Naive thymus-derived CD4-positive, alpha-beta T cell (primary cell): Measurements from ENCODE around the gene ARR3. TPM values are rescaled to one million over a fixed set of nuclear protein-coding genes. Genes with fewer than 3 reads are reported as not detected.
"Not testable (repeated sequence)": the region's sequence is repeated elsewhere in the genome, so short reads cannot be mapped to it uniquely, and the experiment has no call there.

ENCODE experiments used
- ATAC-seq: fragments of 150-1000 bp; cut with Tn5 transposase; 2 replicates; pipeline ENCODE4 v1.10.0; 2021; ENCODE audit warnings: mild to moderate bottlenecking, moderate library complexity
- CTCF ChIA-PET: fragments of 350-600 bp; sonication (Branson Sonifier 250); formaldehyde crosslinking; loops from one replicate; lab custom pipeline; 2021; ENCODE audit warnings: antibody characterized with exemption; lab: Charles Lee
- POLR2A ChIA-PET: fragments of 350-600 bp; sonication (Branson Sonifier 250); formaldehyde crosslinking; loops from one replicate; lab custom pipeline; 2021; ENCODE audit warnings: antibody characterized with exemption, inconsistent platforms; lab: Charles Lee
- DNase-seq, 9 donors: peaks; one replicate each; pipeline versions ENCODE4 v3.0.0 to v3.0.0-alpha.2; 2020 to 2022; ENCODE audit warnings: mixed read lengths in 1 of 9
- H3K27ac ChIP-seq: one replicate; pipeline ENCODE4 v1.7.0; 2013; ENCODE audit warnings: mild to moderate bottlenecking, low read depth, low read length, moderate library complexity
- H3K27me3 ChIP-seq, 2 donors: one replicate each; pipeline ENCODE4 v1.7.0; 2013; ENCODE audit warnings: low read length in 2 of 2, mild to moderate bottlenecking in 2 of 2, moderate library complexity in 2 of 2; ENCODE audit not compliant: control insufficient read depth in 2 of 2, insufficient read depth in 2 of 2
- H3K36me3 ChIP-seq, 3 experiments: 1 replicate in 2 of 3; 2 replicates in 1 of 3; pipeline ENCODE4 v1.7.0; 2013; ENCODE audit warnings: low read length in 3 of 3, mild to moderate bottlenecking in 3 of 3, moderate library complexity in 1 of 3; ENCODE audit not compliant: insufficient read depth in 3 of 3, control insufficient read depth in 2 of 3
- H3K4me1 ChIP-seq, 2 donors: one replicate each; pipeline ENCODE4 v1.7.0; 2013; ENCODE audit warnings: low read length in 2 of 2, mild to moderate bottlenecking in 2 of 2, moderate library complexity in 1 of 2; ENCODE audit not compliant: control insufficient read depth in 2 of 2, insufficient read depth in 2 of 2
- H3K4me3 ChIP-seq: 2 replicates; pipeline ENCODE4 v1.7.0; 2013; ENCODE audit warnings: mild to moderate bottlenecking, low read length
- H3K9me3 ChIP-seq, 3 experiments: 1 replicate in 2 of 3; 2 replicates in 1 of 3; pipeline ENCODE4 v1.7.0; 2013; ENCODE audit warnings: low read length in 3 of 3; ENCODE audit not compliant: control insufficient read depth in 2 of 3
- H3K27ac Mint-ChIP-seq, 9 donors: one replicate each; pipeline ENCODE4 v1.8.0; 2020 to 2022; ENCODE audit warnings: mixed read lengths in 9 of 9, mild to moderate bottlenecking in 8 of 9, moderate library complexity in 5 of 9, inconsistent platforms in 2 of 9
- H3K27me3 Mint-ChIP-seq, 5 donors: one replicate each; pipeline ENCODE4 v1.8.0; 2021 to 2022; ENCODE audit warnings: mixed read lengths in 5 of 5, mild to moderate bottlenecking in 1 of 5
- H3K36me3 Mint-ChIP-seq, 5 donors: one replicate each; pipeline ENCODE4 v1.8.0; 2020 to 2022; ENCODE audit warnings: mixed read lengths in 5 of 5, mild to moderate bottlenecking in 3 of 5, inconsistent platforms in 1 of 5
- H3K4me1 Mint-ChIP-seq, 7 donors: one replicate each; pipeline ENCODE4 v1.8.0; 2020 to 2022; ENCODE audit warnings: mixed read lengths in 7 of 7, mild to moderate bottlenecking in 3 of 7, inconsistent platforms in 1 of 7
- H3K4me3 Mint-ChIP-seq, 10 donors: one replicate each; pipeline ENCODE4 v1.8.0; 2020 to 2022; ENCODE audit warnings: mild to moderate bottlenecking in 10 of 10, mixed read lengths in 10 of 10, moderate library complexity in 6 of 10, inconsistent platforms in 2 of 10
- H3K9me3 Mint-ChIP-seq, 11 donors: one replicate each; pipeline ENCODE4 v1.8.0; 2020 to 2022; ENCODE audit warnings: mixed read lengths in 11 of 11, mild to moderate bottlenecking in 4 of 11, inconsistent platforms in 1 of 11, moderate library complexity in 1 of 11
- intact Hi-C, 2 donors: fragments of 100-400 bp; cut with micrococcal nuclease; formaldehyde crosslinking; loops; one replicate each; pipeline ENCODE4 v1.15.1; 2023
- polyA plus RNA-seq, 2 donors: library from polyadenylated mRNA; unstranded; fragments of 300-500 nt; fragmentation: Illumina TruSeq; gene quantifications; one replicate each; pipeline ENCODE4 v1.2.3, GENCODE V29; 2021
- total RNA-seq, 6 experiments: library from RNA in 5 of 6; stranded (reverse) in 5 of 6; gene quantifications; 1 replicate in 5 of 6; 2 replicates in 1 of 6; pipeline ENCODE4 v1.2.3 and lab custom pipeline; 2021 to 2026

ARR3 gene
- total and polyA plus RNA-seq, 7 experiments from 2014 or later = not detected

- DNase-seq, H3K4me3 Mint-ChIP-seq, H3K4me1 Mint-ChIP-seq, H3K9me3 ChIP-seq, H3K9me3 Mint-ChIP-seq, ATAC-seq, H3K27ac ChIP-seq, intact Hi-C loops, CTCF ChIA-PET, POLR2A ChIA-PET, H3K27me3 ChIP-seq, H3K36me3 ChIP-seq, H3K27ac Mint-ChIP-seq, H3K4me1 ChIP-seq, H3K4me3 ChIP-seq, H3K27me3 Mint-ChIP-seq, H3K36me3 Mint-ChIP-seq: not testable (repeated sequence)
These were observed 5.9 kb downstream of the ARR3 start for GRCh38 chrX:70274029-70274428.

- no peaks in the 10 kb centered on the region for H3K27me3 Mint-ChIP-seq
These were observed 10.9 kb downstream of the ARR3 start for GRCh38 chrX:70279081-70279480.

GRCh38 chrX:70280573-70280972, 12.4 kb downstream of the ARR3 start:
- H3K27ac Mint-ChIP-seq = no peak overlapping the region
- peaks cover 0 to 2% (median 0%) of the 10 kb centered on the region in 7 donors for H3K4me1 Mint-ChIP-seq
- H3K27ac ChIP-seq = no peak overlapping the region
- no peaks in the 10 kb centered on the region for H3K36me3 ChIP-seq
- H3K9me3 Mint-ChIP-seq = no peaks in the 10 kb centered on the region
- no peak overlapping the region for H3K4me3 Mint-ChIP-seq
- peaks cover 0 to 29% (median 16%) of the 10 kb centered on the region in 5 donors for H3K36me3 Mint-ChIP-seq
- ChIA-PET POLR2A (no interaction called here), CTCF (no interaction called here)
- intact Hi-C loops = no loop called here
- no peak overlapping the region for H3K4me3 ChIP-seq
- no peaks in the 10 kb centered on the region for H3K9me3 ChIP-seq
- no peak for ATAC-seq
- no peaks in the 10 kb centered on the region for H3K4me1 ChIP-seq
- H3K27me3 ChIP-seq = no peaks in the 10 kb centered on the region
- no peaks in the 10 kb centered on the region for H3K27me3 Mint-ChIP-seq
- no peak for DNase-seq

More at GRCh38 chrX:70279081-70279480, 10.9 kb downstream of the ARR3 start:
- no peak overlapping the region for H3K4me3 Mint-ChIP-seq
- ATAC-seq (no peak), DNase-seq (no peak)
- H3K9me3 ChIP-seq = no peaks in the 10 kb centered on the region
- peaks cover 0 to 25% (median 7%) of the 10 kb centered on the region in 5 donors for H3K36me3 Mint-ChIP-seq
- H3K27ac ChIP-seq = no peak overlapping the region
- intact Hi-C loops = no loop called here
- H3K4me1 ChIP-seq = no peaks in the 10 kb centered on the region
- no peaks in the 10 kb centered on the region for H3K27me3 ChIP-seq
- H3K9me3 Mint-ChIP-seq = no peaks in the 10 kb centered on the region
- POLR2A ChIA-PET = no interaction called here
- H3K4me3 ChIP-seq = no peak overlapping the region
- no peaks in the 10 kb centered on the region for H3K36me3 ChIP-seq
- CTCF ChIA-PET = no interaction called here
- H3K4me1 Mint-ChIP-seq = peaks cover 0 to 2% (median 0%) of the 10 kb centered on the region in 7 donors
- no peak overlapping the region for H3K27ac Mint-ChIP-seq

- no peaks in the 10 kb centered on the region for H3K27me3 Mint-ChIP-seq
These were observed 13.8 kb downstream of the ARR3 start, which contains the start of gene RAB41 for GRCh38 chrX:70281951-70282350. Gene RAB41, plus strand, starts transcription at chrX:70282172. Its CDS starts 46 bp downstream, at chrX:70282218.

GRCh38 chrX:70289168-70289792, 21.1 kb downstream of the ARR3 start:
- no peak for ATAC-seq
- CTCF ChIA-PET = no interaction called here
- Histone ChIP-seq H3K4me1 (peaks cover 5 to 9% of the 10 kb centered on the region in 2 donors), H3K4me3 (peak overlapping the region; percentile 89), H3K36me3 (peaks cover 0 to 10% (median 0%) of the 10 kb centered on the region in 3 experiments), H3K9me3 (no peaks in the 10 kb centered on the region), H3K27ac (peak overlapping the region; percentile 60), H3K27me3 (no peaks in the 10 kb centered on the region)
- H3K27ac Mint-ChIP-seq = peak overlapping the region; percentile 28 to 92 (median 84)
- H3K36me3 Mint-ChIP-seq = peaks cover 0 to 16% (median 6%) of the 10 kb centered on the region in 5 donors
- intact Hi-C loops = loop anchor here in 1 of 2 donors (5.0 kb wide), 1 partner anchor 93 kb away; no protein-coding TSS in a partner anchor
- POLR2A ChIA-PET = interaction anchor here (0.7 to 1.4 kb wide), 3 partner anchors 110 to 156 kb away, joined by 3 to 6 read pairs (median 4); no protein-coding TSS in a partner anchor
- no peaks in the 10 kb centered on the region for H3K27me3 Mint-ChIP-seq
- peak overlapping the region; percentile 84 to 93 (median 88) for H3K4me3 Mint-ChIP-seq
- H3K9me3 Mint-ChIP-seq = peaks cover 0 to 2% (median 0%) of the 10 kb centered on the region in 11 donors
- DNase-seq = peak in 1 of 9 donors; percentile 4
- H3K4me1 Mint-ChIP-seq = peaks cover 0 to 27% (median 15%) of the 10 kb centered on the region in 7 donors

More at GRCh38 chrX:70281951-70282350, 13.8 kb downstream of the ARR3 start, which contains the start of gene RAB41:
- H3K4me3 Mint-ChIP-seq = no peak within 1 kb of the TSS
- no peak within 1 kb of the TSS for H3K27ac ChIP-seq
- H3K9me3 ChIP-seq = no peaks in the 10 kb centered on the region
- POLR2A ChIA-PET = no interaction called here
- H3K4me3 ChIP-seq = no peak within 1 kb of the TSS
- H3K4me1 Mint-ChIP-seq = no peaks in the 10 kb centered on the region
- peaks cover 0 to 6% (median 0%) of the 10 kb centered on the region in 3 experiments for H3K36me3 ChIP-seq
- DNase-seq (no peak), ATAC-seq (no peak)
- H3K36me3 Mint-ChIP-seq = peaks cover 0 to 38% (median 18%) of the 10 kb centered on the region in 5 donors
- no peaks in the 10 kb centered on the region for H3K9me3 Mint-ChIP-seq
- H3K4me1 ChIP-seq = no peaks in the 10 kb centered on the region
- H3K27ac Mint-ChIP-seq = no peak within 1 kb of the TSS
- intact Hi-C loops = no loop called here
- CTCF ChIA-PET = no interaction called here
- no peaks in the 10 kb centered on the region for H3K27me3 ChIP-seq

- H3K36me3 ChIP-seq = peaks cover 0 to 10% (median 0%) of the 10 kb centered on the region in 3 experiments
- Mint-ChIP-seq H3K36me3 (peaks cover 0 to 11% (median 6%) of the 10 kb centered on the region in 5 donors), H3K9me3 (peaks cover 0 to 2% (median 0%) of the 10 kb centered on the region in 11 donors), H3K27ac (peak within 1 kb of the TSS; percentile 36 to 92 (median 84)), H3K4me3 (peak within 1 kb of the TSS; percentile 84 to 93 (median 88)), H3K4me1 (peaks cover 0 to 27% (median 15%) of the 10 kb centered on the region in 7 donors), H3K27me3 (no peaks in the 10 kb centered on the region)
- H3K27me3 ChIP-seq = no peaks in the 10 kb centered on the region
- H3K4me3 ChIP-seq = peak within 1 kb of the TSS; percentile 89
- ChIA-PET CTCF (interaction anchor here (0.7 kb wide), 1 partner anchor 13 kb away, joined by 4 read pairs; no protein-coding TSS in a partner anchor), POLR2A (interaction anchor here (0.6 to 1.4 kb wide), 3 partner anchors 109 to 156 kb away, joined by 3 to 6 read pairs (median 3); no protein-coding TSS in a partner anchor)
- peak within 1 kb of the TSS; percentile 60 for H3K27ac ChIP-seq
- ATAC-seq (peak; percentile 99), DNase-seq (peak; percentile 47 to 86 (median 63))
- H3K4me1 ChIP-seq = peaks cover 5 to 9% of the 10 kb centered on the region in 2 donors
- intact Hi-C loops = loop anchor here (1.0 to 10.0 kb wide), 6 partner anchors 47 to 675 kb away; partner anchors contain the start of genes IGBP1 (in 2 of the 2) and EDA (in 1 of the 2)
- H3K9me3 ChIP-seq = no peaks in the 10 kb centered on the region
These were observed 21.9 kb downstream of the ARR3 start, which contains the start of the genes KIF4A and PDZD11 for GRCh38 chrX:70289793-70290770. Gene KIF4A, plus strand, starts transcription at chrX:70290104. Its CDS starts 355 bp downstream, at chrX:70290459. Gene PDZD11, minus strand, starts transcription at chrX:70289927. Its CDS starts 586 bp downstream, at chrX:70289341.
